Lower leg skin (tissue), 3 donors: Measurements from ENCODE around the gene SPG11.

Source experiments
- POLR2A ChIP-seq, 2 donors: fragments of 450-650 bp; IDR thresholded peaks; one replicate each; pipeline ENCODE4 v1.6.1; 2016 to 2017; ENCODE audit warnings: antibody characterized with exemption in 2 of 2, mild to moderate bottlenecking in 1 of 2, moderate library complexity in 1 of 2
- TF ChIP-seq, protein P1 (sequence below), 3 donors: fragments of 450-650 bp; IDR thresholded peaks; one replicate each; pipeline ENCODE4 v1.5.1; 2016; ENCODE audit warnings: antibody characterized with exemption in 3 of 3, mild to moderate bottlenecking in 3 of 3, moderate library complexity in 2 of 3

DNA sequence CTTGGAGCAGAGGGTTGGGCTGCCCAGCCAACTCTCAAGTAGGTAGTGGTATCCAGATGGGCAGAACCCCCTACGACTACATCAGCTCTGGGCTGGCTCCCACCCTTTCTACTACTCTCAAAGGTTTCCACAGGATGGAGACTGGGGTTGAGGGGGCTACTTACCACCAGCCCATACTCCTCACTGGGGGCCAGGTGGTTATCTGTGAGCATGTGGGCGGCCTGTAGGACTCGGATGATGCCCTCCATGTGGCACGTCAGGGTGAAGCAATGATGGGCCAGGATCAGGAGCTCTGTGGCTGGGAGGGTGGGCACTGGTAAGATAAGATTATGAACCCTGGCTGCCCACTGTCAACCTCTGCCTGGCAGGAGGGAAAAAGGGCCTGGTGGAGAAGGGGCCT is 93.1 kb downstream of the SPG11 start:
- TF ChIP-seq, protein P1, sequence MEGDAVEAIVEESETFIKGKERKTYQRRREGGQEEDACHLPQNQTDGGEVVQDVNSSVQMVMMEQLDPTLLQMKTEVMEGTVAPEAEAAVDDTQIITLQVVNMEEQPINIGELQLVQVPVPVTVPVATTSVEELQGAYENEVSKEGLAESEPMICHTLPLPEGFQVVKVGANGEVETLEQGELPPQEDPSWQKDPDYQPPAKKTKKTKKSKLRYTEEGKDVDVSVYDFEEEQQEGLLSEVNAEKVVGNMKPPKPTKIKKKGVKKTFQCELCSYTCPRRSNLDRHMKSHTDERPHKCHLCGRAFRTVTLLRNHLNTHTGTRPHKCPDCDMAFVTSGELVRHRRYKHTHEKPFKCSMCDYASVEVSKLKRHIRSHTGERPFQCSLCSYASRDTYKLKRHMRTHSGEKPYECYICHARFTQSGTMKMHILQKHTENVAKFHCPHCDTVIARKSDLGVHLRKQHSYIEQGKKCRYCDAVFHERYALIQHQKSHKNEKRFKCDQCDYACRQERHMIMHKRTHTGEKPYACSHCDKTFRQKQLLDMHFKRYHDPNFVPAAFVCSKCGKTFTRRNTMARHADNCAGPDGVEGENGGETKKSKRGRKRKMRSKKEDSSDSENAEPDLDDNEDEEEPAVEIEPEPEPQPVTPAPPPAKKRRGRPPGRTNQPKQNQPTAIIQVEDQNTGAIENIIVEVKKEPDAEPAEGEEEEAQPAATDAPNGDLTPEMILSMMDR (IDR thresholded peaks at IDR 0.05) = no peak
- no peak for TF ChIP-seq POLR2A (IDR thresholded peaks at IDR 0.05)
